Effector memory CD8-positive, alpha-beta T cell (primary cell): ENCODE measurements around the gene PLCL2.
"Not testable (repeated sequence)": the region's sequence is repeated elsewhere in the genome, so short reads cannot be mapped to it uniquely, and the experiment has no call there.

Experiments
- ATAC-seq: fragments of 150-1000 bp; cut with Tn5 transposase; replicated peaks from 2 replicates; pipeline ENCODE4 v1.10.0; 2021; ENCODE audit warnings: mild to moderate bottlenecking, moderate library complexity
- DNase-seq, 3 experiments: peaks; one replicate each; pipeline ENCODE4 v3.0.0; 2021
- H3K27ac Mint-ChIP-seq, 2 donors: one replicate each; pipeline ENCODE4 v1.8.0; 2022; ENCODE audit warnings: mild to moderate bottlenecking in 2 of 2, mixed read lengths in 2 of 2, moderate library complexity in 2 of 2
- H3K27me3 Mint-ChIP-seq, 2 donors: one replicate each; pipeline ENCODE4 v1.8.0; 2022; ENCODE audit warnings: mixed read lengths in 2 of 2
- H3K36me3 Mint-ChIP-seq: one replicate; pipeline ENCODE4 v1.8.0; 2022; ENCODE audit warnings: mild to moderate bottlenecking, moderate library complexity, mixed read lengths; ENCODE audit not compliant: insufficient read depth
- H3K4me1 Mint-ChIP-seq, 2 donors: one replicate each; pipeline ENCODE4 v1.8.0; 2022; ENCODE audit warnings: low read depth in 2 of 2, mixed read lengths in 2 of 2
- H3K4me3 Mint-ChIP-seq, 2 donors: one replicate each; pipeline ENCODE4 v1.8.0; 2022; ENCODE audit warnings: mild to moderate bottlenecking in 2 of 2, mixed read lengths in 2 of 2, moderate library complexity in 2 of 2
- H3K9me3 Mint-ChIP-seq, 2 donors: one replicate each; pipeline ENCODE4 v1.8.0; 2022; ENCODE audit warnings: mixed read lengths in 2 of 2

The PLCL2 gene

DNA sequence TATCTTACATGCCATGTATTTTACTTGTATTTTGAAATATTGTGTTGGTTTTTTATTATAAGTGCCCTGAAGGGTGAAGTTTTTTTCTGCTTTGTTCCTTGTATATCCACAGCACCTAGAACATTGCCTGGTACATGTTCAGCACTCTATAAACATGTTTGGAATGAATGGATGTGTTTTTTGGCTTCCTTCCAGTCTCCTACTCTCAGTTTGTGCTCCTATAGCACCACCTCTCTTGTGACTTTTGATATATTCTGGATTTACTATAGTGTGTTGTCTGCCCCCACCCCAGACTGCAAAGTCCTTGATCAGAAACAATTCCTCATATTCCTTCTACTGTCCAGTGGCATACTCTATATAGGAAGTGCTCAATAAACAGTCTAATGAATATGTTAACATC, 60.6 kb downstream of the PLCL2 start:
- no peak for ATAC-seq
- Mint-ChIP-seq H3K36me3 (peaks cover 10% of the 10 kb centered on the region), H3K9me3 (no peaks in the 10 kb centered on the region), H3K27me3 (no peaks in the 10 kb centered on the region), H3K4me1 (peaks cover 53 to 68% of the 10 kb centered on the region in 2 donors), H3K4me3 (no peak overlapping the region), H3K27ac (no peak overlapping the region)
- DNase-seq, result no peak

DNA sequence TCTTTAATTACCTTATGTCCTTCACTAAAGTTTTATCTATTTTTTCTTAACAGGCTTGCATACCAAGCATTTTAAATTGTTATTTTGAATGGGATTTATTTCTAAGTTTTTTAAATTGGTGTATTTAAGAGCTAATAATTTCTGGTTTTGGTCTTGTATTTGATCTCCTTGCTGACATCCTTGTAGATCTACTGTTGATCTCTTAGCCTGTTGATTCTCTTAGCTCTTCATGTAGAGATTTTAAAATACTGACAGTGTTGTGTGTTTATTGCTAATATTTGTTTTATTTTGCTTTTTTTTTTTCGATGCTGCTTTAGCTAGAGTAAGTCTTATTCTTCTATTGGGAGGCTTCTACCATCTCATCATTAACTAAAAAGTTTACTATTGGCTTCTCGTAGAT, 65.5 kb downstream of the PLCL2 start:
- peaks cover 4% of the 10 kb centered on the region for H3K36me3 Mint-ChIP-seq
- H3K27me3 Mint-ChIP-seq, result no peaks in the 10 kb centered on the region

DNA sequence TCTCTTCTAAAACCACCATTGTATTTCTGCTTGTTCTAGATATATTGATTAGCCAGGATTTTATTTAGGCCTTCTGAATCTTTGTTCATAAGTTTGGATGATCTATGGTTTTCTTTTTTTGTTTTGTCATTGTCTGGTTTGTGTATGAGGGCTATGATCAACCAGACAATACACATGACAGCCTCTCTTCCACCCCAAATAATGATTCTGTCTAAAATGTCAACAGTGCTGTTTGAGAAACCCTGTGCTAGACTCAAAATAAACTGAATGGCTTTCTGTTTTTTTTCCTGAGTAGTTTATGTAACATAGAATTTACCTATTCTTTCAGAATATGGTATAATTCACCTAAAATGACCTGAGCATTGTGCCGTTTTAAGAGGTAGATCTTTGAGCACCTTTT, 66.1 kb downstream of the PLCL2 start:
- peaks cover 28 to 42% of the 10 kb centered on the region in 2 donors for H3K4me1 Mint-ChIP-seq
- H3K36me3 Mint-ChIP-seq, result peaks cover 4% of the 10 kb centered on the region
- no peaks in the 10 kb centered on the region for H3K27me3 Mint-ChIP-seq
- H3K4me3 Mint-ChIP-seq, result no peak overlapping the region
- H3K9me3 Mint-ChIP-seq, result no peaks in the 10 kb centered on the region
- DNase-seq (no peak), ATAC-seq (no peak)
- peak overlapping the region in 1 of 2 donors; percentile 81 for H3K27ac Mint-ChIP-seq

More for the DNA sequence above, 65.5 kb downstream of the PLCL2 start:
- Mint-ChIP-seq H3K27ac (no peak overlapping the region), H3K4me3 (peak overlapping the region in 1 of 2 donors; percentile 35), H3K9me3 (no peaks in the 10 kb centered on the region), H3K4me1 (peaks cover 32 to 48% of the 10 kb centered on the region in 2 donors)
- no peak for ATAC-seq
- no peak for DNase-seq

DNA sequence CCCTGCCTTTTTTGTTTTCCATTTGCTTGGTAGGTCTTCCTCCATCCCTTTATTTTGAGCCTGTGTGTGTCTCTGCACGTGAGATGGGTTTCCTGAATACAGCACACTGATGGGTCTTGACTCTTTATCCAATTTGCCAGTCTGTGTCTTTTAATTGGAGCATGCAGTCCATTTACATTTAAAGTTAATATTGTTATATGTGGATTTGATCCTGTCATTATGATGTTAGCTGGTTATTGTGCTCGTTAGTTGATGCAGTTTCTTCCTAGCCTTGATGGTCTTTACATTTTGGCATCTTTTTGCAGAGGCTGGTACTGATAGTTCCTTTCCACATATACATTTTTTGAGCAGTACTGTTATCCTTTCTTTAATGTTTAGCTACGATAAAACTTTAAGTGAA, 73.1 kb downstream of the PLCL2 start:
- H3K36me3 Mint-ChIP-seq, ATAC-seq, H3K27me3 Mint-ChIP-seq, DNase-seq, H3K27ac Mint-ChIP-seq, H3K9me3 Mint-ChIP-seq: not testable (repeated sequence)
- peak overlapping the region in 1 of 2 donors; percentile 31 for H3K4me3 Mint-ChIP-seq
- peaks cover 31 to 59% of the 10 kb centered on the region in 2 donors for H3K4me1 Mint-ChIP-seq

DNA sequence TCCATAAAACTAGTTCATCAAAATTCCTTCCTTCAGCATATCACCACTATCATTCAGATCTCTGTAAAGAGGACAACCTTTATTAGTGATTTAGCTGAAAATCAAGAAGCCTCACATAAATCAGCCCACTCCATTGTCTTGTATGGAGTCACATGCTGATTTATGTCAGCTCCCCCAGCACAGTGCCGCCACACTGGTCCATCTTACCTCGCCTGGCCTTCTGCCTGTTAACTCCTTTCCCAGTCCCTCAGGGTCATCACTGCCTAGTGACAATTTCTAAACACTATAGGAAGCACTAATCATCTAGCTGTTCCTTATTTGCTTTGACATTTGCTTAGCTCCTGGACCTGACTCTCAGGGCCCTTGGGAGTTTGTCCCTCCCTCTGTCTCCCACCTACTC, 75.4 kb downstream of the PLCL2 start:
- H3K4me1 Mint-ChIP-seq, result peaks cover 31 to 59% of the 10 kb centered on the region in 2 donors
- DNase-seq (no peak), ATAC-seq (no peak)
- no peaks in the 10 kb centered on the region for H3K27me3 Mint-ChIP-seq
- peaks cover 2% of the 10 kb centered on the region for H3K36me3 Mint-ChIP-seq
- H3K4me3 Mint-ChIP-seq, result peak overlapping the region in 1 of 2 donors; percentile 3
- no peaks in the 10 kb centered on the region for H3K9me3 Mint-ChIP-seq
- H3K27ac Mint-ChIP-seq, result peak overlapping the region in 1 of 2 donors; percentile 73

DNA sequence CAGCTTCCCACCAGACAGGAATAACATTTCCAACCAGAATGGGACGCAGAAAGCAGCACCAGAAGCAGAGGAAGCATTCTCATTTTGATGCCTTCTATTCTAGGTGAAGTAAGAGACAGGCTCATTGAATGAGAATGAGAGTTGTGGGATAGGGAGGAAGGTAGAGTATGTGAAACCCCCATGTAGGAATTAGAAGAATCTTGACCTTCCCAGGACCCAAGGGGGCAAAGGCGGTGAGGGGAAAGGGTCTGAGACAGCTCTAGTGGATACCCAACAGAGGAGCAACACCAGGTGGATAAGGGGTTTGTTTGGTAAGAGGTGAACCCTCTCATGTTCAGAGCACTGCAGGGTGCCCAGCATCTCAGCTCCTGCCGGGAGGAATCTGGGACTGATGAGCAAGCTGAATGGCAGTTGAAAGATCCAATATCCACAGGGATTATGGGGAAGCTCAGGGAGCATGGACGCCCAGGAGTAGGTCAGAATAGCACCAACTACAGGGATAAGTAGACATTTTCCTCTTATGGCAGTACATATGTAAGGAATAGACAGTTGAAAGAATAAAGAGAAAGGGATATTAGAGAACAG, 77.0 kb downstream of the PLCL2 start:
- H3K4me1 Mint-ChIP-seq, result peaks cover 31 to 60% of the 10 kb centered on the region in 2 donors
- ATAC-seq, result no peak
- no peak overlapping the region for H3K4me3 Mint-ChIP-seq
- H3K36me3 Mint-ChIP-seq, result peaks cover 2% of the 10 kb centered on the region
- peak overlapping the region; percentile 49 to 77 for H3K27ac Mint-ChIP-seq
- H3K27me3 Mint-ChIP-seq, result no peaks in the 10 kb centered on the region
- H3K9me3 Mint-ChIP-seq, result no peaks in the 10 kb centered on the region
- no peak for DNase-seq

DNA sequence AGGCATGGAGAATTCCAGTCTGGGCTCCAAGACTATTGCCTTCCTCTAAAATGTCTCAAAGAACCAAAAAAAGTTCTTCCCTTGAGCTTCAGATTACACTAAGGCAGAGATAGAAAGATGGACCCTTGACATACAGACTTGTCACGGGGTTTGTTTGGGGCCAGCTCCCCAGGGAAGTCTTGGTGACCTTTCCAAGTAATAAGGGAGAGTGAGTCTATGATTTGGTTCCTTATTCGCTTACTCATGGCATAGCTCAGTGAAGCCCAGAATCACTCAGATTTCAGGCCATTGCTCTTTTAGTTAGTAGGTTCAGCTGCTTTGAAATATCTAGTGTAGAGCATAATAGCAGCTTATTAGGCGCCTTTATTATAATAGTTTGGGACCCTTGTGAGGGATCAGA, 90.3 kb downstream of the PLCL2 start:
- Mint-ChIP-seq H3K36me3 (no peaks in the 10 kb centered on the region), H3K27ac (peak overlapping the region in 1 of 2 donors; percentile 63), H3K27me3 (no peaks in the 10 kb centered on the region), H3K9me3 (no peaks in the 10 kb centered on the region), H3K4me1 (peaks cover 53 to 66% of the 10 kb centered on the region in 2 donors), H3K4me3 (no peak overlapping the region)
- ATAC-seq, result no peak
- DNase-seq, result no peak

DNA sequence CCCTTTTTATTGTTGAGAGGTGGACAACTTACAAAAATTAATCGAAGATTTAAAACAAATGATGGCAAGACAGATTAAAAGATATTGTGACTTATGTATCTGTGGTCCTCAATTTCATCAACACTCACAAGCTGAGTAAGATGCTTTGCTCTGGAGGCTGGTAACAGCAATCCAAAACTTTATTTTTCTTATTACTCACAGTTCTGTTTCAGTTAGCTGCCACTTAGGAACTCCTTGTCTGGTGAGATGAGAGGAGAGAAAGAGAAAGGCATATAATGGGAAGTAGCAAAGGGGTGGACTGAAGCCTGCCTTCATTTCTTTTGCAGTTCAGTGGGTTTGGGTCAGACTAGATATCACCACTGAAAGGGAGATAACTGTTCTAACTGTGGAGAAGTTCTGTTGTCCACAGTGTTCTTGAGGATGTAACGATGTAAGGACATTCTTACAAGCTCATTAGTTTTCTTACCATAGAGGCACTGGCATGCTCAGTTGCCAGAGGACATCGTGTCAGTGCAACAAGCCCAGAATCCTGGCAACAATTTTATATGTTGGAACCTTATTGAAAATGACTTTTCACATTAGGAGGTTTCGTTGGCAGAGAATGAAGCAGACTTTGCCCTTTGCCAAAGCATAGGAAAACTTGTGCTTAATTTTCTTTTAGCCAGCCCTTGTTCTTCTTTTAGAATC, 93.6 kb downstream of the PLCL2 start:
- H3K27ac Mint-ChIP-seq, result peak overlapping the region in 1 of 2 donors; percentile 79
- DNase-seq (no peak), ATAC-seq (no peak)
- no peak overlapping the region for H3K4me3 Mint-ChIP-seq
- H3K4me1 Mint-ChIP-seq, result peaks cover 49 to 68% of the 10 kb centered on the region in 2 donors
- H3K9me3 Mint-ChIP-seq, result no peaks in the 10 kb centered on the region
- H3K36me3 Mint-ChIP-seq, result peaks cover 4% of the 10 kb centered on the region
- H3K27me3 Mint-ChIP-seq, result no peaks in the 10 kb centered on the region

DNA sequence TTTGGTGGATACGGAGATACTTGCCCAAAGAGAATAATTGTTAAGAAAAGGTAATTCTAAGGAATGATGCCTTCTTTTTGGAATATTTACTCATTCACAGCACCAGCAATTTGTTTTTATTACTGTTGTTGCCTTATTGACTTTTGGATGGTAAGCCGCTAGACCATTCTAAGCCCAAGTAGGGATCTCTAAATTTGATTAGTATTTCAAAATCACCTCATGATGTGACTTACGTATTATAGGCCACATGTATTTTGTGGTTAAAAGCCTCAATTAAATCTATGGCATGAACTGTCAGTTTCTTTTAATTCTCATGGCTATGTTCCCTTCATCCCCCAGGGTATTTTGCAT, 94.1 kb downstream of the PLCL2 start:
- Mint-ChIP-seq H3K4me1 (peaks cover 45 to 63% of the 10 kb centered on the region in 2 donors), H3K9me3 (no peaks in the 10 kb centered on the region), H3K36me3 (peaks cover 4% of the 10 kb centered on the region), H3K4me3 (no peak overlapping the region), H3K27me3 (no peaks in the 10 kb centered on the region), H3K27ac (no peak overlapping the region)
- ATAC-seq (no peak), DNase-seq (no peak)

DNA sequence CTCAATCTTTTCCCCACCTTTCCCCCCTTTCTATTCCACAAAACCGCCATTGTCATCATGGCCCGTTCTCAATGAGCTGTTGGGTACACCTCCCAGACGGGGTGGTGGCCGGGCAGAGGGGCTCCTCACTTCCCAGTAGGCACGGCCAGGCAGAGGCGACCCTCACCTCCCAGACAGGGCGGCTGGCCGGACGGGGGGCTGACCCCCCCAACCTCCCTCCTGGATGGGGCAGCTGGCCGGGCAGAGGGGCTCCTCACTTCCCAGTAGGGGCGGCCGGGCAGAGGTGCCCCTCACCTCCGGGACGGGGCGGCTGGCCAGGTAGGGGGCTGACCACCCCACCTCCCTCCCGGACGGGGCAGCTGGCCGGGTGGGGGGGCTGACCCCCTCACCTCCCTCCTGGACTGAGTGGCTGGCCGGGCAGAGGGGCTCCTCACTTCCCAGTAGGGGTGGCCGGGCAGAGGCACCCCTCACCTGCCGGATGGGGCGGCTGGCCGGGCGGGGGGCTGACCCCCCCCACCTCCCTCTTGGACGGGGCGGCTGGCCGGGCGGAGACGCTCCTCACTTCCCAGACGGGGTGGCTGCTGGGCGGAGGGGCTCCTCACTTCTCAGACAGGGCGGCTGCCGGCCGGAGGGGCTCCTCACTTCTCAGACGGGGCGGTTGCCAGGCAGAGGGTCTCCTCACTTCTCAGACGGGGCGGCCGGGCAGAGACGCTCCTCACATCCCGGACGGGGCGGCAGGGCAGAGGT, 95.2 kb downstream of the PLCL2 start:
- H3K27me3 Mint-ChIP-seq, DNase-seq, ATAC-seq, H3K27ac Mint-ChIP-seq, H3K36me3 Mint-ChIP-seq, H3K4me3 Mint-ChIP-seq, H3K9me3 Mint-ChIP-seq: not testable (repeated sequence)
- peaks cover 35 to 60% of the 10 kb centered on the region in 2 donors for H3K4me1 Mint-ChIP-seq

DNA sequence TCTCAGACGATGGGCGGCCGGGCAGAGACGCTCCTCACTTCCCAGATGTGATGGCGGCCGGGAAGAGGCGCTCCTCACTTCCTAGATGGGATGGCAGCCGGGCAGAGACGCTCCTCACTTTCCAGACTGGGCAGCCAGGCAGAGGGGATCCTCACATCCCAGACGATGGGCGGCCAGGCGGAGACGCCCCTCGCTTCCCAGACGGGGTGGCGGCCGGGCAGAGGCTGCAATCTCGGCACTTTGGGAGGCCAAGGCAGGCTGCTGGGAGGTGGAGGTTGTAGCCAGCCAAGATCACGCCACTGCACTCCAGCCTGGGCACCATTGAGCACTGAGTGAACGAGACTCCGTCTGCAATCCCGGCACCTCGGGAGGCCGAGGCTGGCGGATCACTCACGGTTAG, 95.8 kb downstream of the PLCL2 start:
- H3K27ac Mint-ChIP-seq, H3K27me3 Mint-ChIP-seq, H3K36me3 Mint-ChIP-seq, H3K9me3 Mint-ChIP-seq, DNase-seq, H3K4me3 Mint-ChIP-seq, ATAC-seq: not testable (repeated sequence)
- H3K4me1 Mint-ChIP-seq, result peaks cover 31 to 60% of the 10 kb centered on the region in 2 donors

DNA sequence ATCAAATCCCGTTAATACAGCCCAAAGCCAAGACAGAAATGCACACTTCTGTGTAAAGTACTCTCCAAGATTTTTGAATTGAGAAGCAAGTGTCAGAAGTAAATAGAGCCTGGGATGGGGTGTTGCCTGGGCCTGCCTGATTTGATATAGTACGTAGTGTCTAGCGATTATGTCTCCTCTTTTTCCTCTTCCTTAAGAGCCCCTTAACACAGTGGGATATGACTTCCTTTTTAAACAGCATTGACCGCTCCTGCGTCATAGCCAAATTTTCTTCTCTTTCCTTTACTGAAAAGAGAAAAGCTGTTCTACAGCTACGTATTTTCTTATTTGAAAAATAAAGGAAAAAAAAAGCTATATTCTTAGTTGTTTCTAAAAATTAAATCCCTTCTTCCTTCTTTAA, 97.7 kb downstream of the PLCL2 start:
- Mint-ChIP-seq H3K9me3 (no peaks in the 10 kb centered on the region), H3K4me1 (peaks cover 19 to 56% of the 10 kb centered on the region in 2 donors), H3K36me3 (peaks cover 7% of the 10 kb centered on the region), H3K27me3 (no peaks in the 10 kb centered on the region), H3K27ac (peak overlapping the region in 1 of 2 donors; percentile 2), H3K4me3 (no peak overlapping the region)
- DNase-seq (no peak), ATAC-seq (no peak)

DNA sequence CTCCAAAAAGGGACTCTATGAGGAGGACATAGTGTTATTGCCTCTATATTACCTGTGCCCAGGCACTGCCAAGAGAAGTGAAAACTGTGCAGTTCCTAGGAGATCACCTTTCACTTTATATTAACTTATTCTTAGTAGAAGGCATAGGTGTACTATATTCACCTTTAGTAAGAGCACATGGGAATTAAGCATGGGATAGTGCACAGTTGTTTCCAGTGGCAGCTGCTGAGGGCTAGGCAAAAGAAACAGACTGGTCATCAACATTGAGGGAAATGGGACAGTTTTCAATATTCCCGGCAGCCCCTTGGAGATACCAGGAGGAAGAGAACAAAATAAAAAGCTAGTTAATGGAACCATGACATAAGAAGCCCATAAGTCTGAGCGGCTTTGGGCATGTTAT, 100.9 kb downstream of the PLCL2 start:
- DNase-seq (no peak), ATAC-seq (no peak)
- H3K27me3 Mint-ChIP-seq, result no peaks in the 10 kb centered on the region
- H3K27ac Mint-ChIP-seq, result peak overlapping the region; percentile 1 to 20
- peaks cover 7% of the 10 kb centered on the region for H3K36me3 Mint-ChIP-seq
- no peak overlapping the region for H3K4me3 Mint-ChIP-seq
- H3K4me1 Mint-ChIP-seq, result peaks cover 23 to 68% of the 10 kb centered on the region in 2 donors
- H3K9me3 Mint-ChIP-seq, result no peaks in the 10 kb centered on the region

DNA sequence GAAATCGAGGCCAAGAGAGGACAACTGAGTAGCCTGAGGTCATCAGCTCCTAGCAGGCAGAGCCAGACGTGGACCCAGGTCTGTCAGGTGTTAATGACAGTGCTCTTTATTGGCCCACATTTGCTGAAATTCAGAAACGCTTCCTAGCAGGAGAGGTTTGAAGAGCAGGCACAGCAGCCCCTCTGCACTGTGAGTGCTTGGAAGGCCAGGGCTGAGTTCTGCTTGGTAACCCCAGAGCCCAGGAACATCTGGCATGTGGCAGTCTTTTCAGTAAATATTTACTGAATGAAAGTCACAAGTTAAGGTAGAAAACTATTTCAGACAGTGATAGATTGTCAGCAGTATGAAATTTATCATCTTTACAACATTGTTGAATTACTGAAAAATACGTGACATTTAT, 102.4 kb downstream of the PLCL2 start:
- Mint-ChIP-seq H3K27ac (no peak overlapping the region), H3K36me3 (peaks cover 6% of the 10 kb centered on the region), H3K27me3 (no peaks in the 10 kb centered on the region), H3K4me1 (peaks cover 27 to 66% of the 10 kb centered on the region in 2 donors), H3K9me3 (no peaks in the 10 kb centered on the region), H3K4me3 (no peak overlapping the region)
- ATAC-seq (no peak), DNase-seq (no peak)
